ENCODE measurements around the gene WNT8B.

Gene WNT8B

GRCh38 chr10:100483876-100484666, 21.3 kb downstream of the WNT8B start:
- TF ChIP-seq, protein P1, sequence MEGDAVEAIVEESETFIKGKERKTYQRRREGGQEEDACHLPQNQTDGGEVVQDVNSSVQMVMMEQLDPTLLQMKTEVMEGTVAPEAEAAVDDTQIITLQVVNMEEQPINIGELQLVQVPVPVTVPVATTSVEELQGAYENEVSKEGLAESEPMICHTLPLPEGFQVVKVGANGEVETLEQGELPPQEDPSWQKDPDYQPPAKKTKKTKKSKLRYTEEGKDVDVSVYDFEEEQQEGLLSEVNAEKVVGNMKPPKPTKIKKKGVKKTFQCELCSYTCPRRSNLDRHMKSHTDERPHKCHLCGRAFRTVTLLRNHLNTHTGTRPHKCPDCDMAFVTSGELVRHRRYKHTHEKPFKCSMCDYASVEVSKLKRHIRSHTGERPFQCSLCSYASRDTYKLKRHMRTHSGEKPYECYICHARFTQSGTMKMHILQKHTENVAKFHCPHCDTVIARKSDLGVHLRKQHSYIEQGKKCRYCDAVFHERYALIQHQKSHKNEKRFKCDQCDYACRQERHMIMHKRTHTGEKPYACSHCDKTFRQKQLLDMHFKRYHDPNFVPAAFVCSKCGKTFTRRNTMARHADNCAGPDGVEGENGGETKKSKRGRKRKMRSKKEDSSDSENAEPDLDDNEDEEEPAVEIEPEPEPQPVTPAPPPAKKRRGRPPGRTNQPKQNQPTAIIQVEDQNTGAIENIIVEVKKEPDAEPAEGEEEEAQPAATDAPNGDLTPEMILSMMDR (IDR thresholded peaks at IDR 0.05; ENCODE audit: low read depth, low read length, missing control alignments) = no peak
- Histone ChIP-seq H3K36me3 (replicated peaks) (no peaks in the 10 kb centered on the region), H3K27ac (no peak overlapping the region), H3K27me3 (replicated peaks) (peaks cover 11% of the 10 kb centered on the region), H3K4me3 (ENCODE audit: low read depth, low read length) (no peak overlapping the region)
- DNase-seq = no peak
- in situ Hi-C loops (cut with HindIII; ENCODE audit: low pct_ligation_motif_present, low sequenced_read_pairs) = no loop called here

- Histone ChIP-seq H3K27me3 (replicated peaks) (no peaks in the 10 kb centered on the region), H3K4me3 (ENCODE audit: low read depth, low read length) (no peak overlapping the region), H3K36me3 (replicated peaks) (peaks cover 3% of the 10 kb centered on the region), H3K27ac (no peak overlapping the region)
- in situ Hi-C loops (cut with HindIII; ENCODE audit: low pct_ligation_motif_present, low sequenced_read_pairs) = no loop called here
- DNase-seq = no peak
- TF ChIP-seq, protein P1 (IDR thresholded peaks at IDR 0.05; ENCODE audit: low read depth, low read length, missing control alignments) = no peak
These were observed 22.6 kb downstream of the WNT8B start for GRCh38 chr10:100485366-100485765.

DNA sequence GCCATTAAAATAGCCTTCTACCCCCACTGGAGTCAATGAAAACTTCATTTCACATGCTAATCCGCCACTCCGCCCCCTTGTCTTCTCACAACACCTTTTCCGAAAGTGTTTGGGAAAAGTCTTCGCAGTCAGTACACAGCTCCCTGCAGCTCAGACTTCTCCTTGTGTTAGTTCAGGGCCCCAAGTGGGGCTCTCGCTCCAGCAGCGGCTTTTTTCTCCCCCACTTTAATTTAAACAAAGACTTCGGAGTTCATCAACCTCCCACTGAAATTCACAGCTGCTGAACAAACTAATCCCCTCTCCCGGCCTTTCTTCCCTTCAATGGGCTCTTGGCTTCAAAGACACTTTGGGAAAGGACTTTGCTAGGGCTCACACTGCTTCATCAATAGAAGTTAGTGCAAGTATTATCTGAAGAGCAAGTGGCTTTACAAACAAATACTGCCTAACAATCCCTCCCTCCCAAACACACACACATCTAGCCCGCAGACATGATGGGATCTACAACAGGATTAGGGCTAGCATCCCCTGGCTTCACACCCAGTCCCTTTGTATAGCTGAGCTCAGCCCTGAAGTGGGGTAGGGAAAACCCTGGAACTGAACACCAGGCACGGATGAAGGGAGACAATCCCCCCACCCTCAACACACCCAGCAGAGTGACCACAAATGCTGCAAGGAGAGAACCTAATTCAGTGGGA, 23.1 kb downstream of the WNT8B start:
- Histone ChIP-seq H3K27ac (no peak overlapping the region), H3K4me3 (ENCODE audit: low read depth, low read length) (no peak overlapping the region), H3K27me3 (replicated peaks) (no peaks in the 10 kb centered on the region), H3K36me3 (replicated peaks) (peaks cover 3% of the 10 kb centered on the region)
- in situ Hi-C loops (cut with HindIII; ENCODE audit: low pct_ligation_motif_present, low sequenced_read_pairs) = no loop called here
- no peak for DNase-seq
- TF ChIP-seq, protein P1 (IDR thresholded peaks at IDR 0.05; ENCODE audit: low read depth, low read length, missing control alignments) = no peak

GRCh38 chr10:100487529-100487928, 24.7 kb downstream of the WNT8B start:
- TF ChIP-seq, protein P1 (IDR thresholded peaks at IDR 0.05; ENCODE audit: low read depth, low read length, missing control alignments) = no peak
- Histone ChIP-seq H3K27ac (no peak overlapping the region), H3K4me3 (ENCODE audit: low read depth, low read length) (no peak overlapping the region), H3K27me3 (replicated peaks) (no peaks in the 10 kb centered on the region), H3K36me3 (replicated peaks) (peaks cover 3% of the 10 kb centered on the region)
- in situ Hi-C loops (cut with HindIII; ENCODE audit: low pct_ligation_motif_present, low sequenced_read_pairs) = no loop called here
- no peak for DNase-seq

- TF ChIP-seq, protein P1 (IDR thresholded peaks at IDR 0.05; ENCODE audit: low read depth, low read length, missing control alignments) = no peak
- Histone ChIP-seq H3K4me3 (ENCODE audit: low read depth, low read length) (no peak overlapping the region), H3K27ac (no peak overlapping the region), H3K27me3 (replicated peaks) (no peaks in the 10 kb centered on the region), H3K36me3 (replicated peaks) (peaks cover 3% of the 10 kb centered on the region)
- no peak for DNase-seq
- in situ Hi-C loops (cut with HindIII; ENCODE audit: low pct_ligation_motif_present, low sequenced_read_pairs) = no loop called here
These were observed 26.6 kb downstream of the WNT8B start for GRCh38 chr10:100489396-100489795.

Data from brain microvascular endothelial cell (primary cell).